ENCODE results near the gene SLC1A4. TPM values are rescaled to one million over a fixed set of nuclear protein-coding genes. Genes with fewer than 3 reads are reported as not detected.

SLC1A4 gene
- total and polyA plus RNA-seq, 4 donors, result 3.4 to 23.4 (median 9.6) TPM

DNA sequence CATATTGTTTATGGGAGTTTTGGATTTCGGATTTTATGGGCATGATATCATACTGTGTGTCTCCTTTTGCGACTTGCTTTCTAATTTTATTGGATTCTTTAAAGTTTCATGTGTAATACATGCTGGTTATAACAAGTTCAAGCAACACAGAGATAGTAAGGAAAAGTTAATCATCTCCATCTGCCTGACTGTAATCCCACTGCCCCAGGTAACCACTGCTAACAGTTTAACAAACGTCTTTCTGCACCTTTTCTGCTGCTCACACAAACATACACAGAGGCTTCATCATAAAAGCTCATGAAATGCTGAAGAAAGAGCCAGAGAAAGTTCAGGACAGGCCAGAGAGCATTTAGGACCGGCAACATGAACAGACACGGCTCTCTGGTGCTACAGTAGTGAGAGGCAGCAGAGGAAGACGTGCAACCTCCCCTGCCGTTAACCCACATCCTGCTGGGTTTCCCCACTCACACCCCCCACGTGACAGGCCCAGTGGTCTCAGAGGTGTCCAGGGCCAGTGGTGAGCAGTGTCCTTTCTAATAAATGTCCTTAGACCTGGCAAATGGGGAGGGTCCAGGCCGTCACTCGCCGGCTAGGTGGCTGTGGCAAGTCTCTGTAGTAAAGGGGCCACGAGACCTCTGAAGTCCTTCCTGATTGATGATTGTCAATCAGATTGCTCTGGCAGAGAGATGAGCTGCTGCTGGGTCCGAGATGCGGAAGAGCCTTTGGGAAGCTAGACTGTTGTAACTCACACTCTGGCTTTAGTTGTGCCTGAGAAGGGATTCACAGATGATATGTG lies 43.0 kb upstream of the SLC1A4 start (continued):
- TF ChIP-seq, protein P1, sequence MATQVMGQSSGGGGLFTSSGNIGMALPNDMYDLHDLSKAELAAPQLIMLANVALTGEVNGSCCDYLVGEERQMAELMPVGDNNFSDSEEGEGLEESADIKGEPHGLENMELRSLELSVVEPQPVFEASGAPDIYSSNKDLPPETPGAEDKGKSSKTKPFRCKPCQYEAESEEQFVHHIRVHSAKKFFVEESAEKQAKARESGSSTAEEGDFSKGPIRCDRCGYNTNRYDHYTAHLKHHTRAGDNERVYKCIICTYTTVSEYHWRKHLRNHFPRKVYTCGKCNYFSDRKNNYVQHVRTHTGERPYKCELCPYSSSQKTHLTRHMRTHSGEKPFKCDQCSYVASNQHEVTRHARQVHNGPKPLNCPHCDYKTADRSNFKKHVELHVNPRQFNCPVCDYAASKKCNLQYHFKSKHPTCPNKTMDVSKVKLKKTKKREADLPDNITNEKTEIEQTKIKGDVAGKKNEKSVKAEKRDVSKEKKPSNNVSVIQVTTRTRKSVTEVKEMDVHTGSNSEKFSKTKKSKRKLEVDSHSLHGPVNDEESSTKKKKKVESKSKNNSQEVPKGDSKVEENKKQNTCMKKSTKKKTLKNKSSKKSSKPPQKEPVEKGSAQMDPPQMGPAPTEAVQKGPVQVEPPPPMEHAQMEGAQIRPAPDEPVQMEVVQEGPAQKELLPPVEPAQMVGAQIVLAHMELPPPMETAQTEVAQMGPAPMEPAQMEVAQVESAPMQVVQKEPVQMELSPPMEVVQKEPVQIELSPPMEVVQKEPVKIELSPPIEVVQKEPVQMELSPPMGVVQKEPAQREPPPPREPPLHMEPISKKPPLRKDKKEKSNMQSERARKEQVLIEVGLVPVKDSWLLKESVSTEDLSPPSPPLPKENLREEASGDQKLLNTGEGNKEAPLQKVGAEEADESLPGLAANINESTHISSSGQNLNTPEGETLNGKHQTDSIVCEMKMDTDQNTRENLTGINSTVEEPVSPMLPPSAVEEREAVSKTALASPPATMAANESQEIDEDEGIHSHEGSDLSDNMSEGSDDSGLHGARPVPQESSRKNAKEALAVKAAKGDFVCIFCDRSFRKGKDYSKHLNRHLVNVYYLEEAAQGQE (IDR thresholded peaks at IDR 0.05), result no peak
- TF ChIP-seq SP1 (IDR thresholded peaks at IDR 0.05) (no peak), EGR1 (IDR thresholded peaks at IDR 0.05; ENCODE audit: low read depth in 2 of 2) (no peak), JUND (IDR thresholded peaks at IDR 0.05) (no peak)
- TF ChIP-seq, protein P2, sequence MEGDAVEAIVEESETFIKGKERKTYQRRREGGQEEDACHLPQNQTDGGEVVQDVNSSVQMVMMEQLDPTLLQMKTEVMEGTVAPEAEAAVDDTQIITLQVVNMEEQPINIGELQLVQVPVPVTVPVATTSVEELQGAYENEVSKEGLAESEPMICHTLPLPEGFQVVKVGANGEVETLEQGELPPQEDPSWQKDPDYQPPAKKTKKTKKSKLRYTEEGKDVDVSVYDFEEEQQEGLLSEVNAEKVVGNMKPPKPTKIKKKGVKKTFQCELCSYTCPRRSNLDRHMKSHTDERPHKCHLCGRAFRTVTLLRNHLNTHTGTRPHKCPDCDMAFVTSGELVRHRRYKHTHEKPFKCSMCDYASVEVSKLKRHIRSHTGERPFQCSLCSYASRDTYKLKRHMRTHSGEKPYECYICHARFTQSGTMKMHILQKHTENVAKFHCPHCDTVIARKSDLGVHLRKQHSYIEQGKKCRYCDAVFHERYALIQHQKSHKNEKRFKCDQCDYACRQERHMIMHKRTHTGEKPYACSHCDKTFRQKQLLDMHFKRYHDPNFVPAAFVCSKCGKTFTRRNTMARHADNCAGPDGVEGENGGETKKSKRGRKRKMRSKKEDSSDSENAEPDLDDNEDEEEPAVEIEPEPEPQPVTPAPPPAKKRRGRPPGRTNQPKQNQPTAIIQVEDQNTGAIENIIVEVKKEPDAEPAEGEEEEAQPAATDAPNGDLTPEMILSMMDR (IDR thresholded peaks at IDR 0.05; ENCODE audit: low read depth, low read length, missing input control), result no peak

DNA sequence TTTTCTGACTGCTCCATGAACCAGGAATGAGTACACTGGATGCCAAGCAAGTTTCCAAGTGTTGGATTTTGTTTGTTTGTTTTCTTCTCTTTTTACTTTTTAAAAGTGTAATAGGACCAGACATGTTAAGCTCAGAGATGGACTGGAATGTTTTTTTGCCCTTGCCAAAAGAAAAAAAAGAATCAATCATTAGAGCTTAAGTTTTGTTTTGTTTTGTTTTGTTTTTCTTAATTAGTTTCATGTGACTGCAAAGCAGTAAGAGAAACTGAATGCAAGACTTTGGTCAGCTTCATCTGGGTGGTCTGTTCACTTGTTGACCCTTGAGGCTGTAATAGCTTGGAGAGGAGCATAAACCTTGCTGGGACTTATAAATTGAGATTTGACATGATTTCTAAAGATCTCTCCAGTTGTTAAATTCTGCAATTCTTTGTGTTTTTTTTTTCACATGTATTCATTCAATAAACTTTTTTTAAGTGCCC lies 42.4 kb upstream of the SLC1A4 start:
- Histone ChIP-seq H3K36me3 (ENCODE audit: control insufficient read depth in 4 of 4, insufficient read depth in 3 of 4, low read depth in 1 of 4, low read length in 3 of 4) (no peaks in the 10 kb centered on the region), H3K4me3 (ENCODE audit: low read depth in 1 of 3, low read length in 3 of 3) (no peak overlapping the region), H3K27me3 (ENCODE audit: control insufficient read depth in 4 of 4, insufficient read depth in 4 of 4, low read length in 3 of 4) (no peaks in the 10 kb centered on the region), H3K9ac (ENCODE audit: low read depth in 1 of 2, low read length in 2 of 2) (no peak overlapping the region), H3K4me1 (ENCODE audit: control insufficient read depth in 4 of 4, insufficient read depth in 4 of 4, low read length in 3 of 4) (peaks cover 6 to 15% (median 10%) of the 10 kb centered on the region in 4 donors), H3K9me3 (ENCODE audit: control insufficient read depth in 4 of 4, low read length in 3 of 4) (no peaks in the 10 kb centered on the region), H3K27ac (ENCODE audit: low read depth in 1 of 2, low read length in 2 of 2) (no peak overlapping the region)
- TF ChIP-seq HNF4G (IDR thresholded peaks at IDR 0.05), result no peak
- no peak for DNase-seq (ENCODE audit: low spot score)

DNA sequence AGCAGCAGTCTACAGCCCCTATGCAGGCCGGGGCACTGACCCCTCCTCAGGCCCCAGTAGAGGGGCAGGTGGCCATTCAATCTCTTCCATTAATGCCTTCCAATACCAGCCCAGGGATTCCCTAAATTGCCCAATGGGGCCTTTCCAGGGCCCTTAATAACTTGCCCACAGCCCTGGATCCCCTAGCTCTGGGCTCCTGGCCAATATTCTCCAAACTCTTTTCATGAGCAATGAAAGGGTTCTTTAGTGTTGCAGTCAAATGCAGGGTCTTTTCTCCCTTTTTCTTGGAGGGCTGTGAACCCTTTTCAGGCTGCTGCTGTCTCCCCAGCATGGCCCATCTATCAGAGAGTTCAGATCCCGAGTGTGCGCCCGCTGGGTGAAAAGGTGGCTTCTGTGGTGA lies 41.3 kb upstream of the SLC1A4 start:
- Histone ChIP-seq H3K27ac (ENCODE audit: low read depth in 1 of 2, low read length in 2 of 2) (no peak overlapping the region), H3K9ac (ENCODE audit: low read depth in 1 of 2, low read length in 2 of 2) (no peak overlapping the region), H3K4me3 (ENCODE audit: low read depth in 1 of 3, low read length in 3 of 3) (no peak overlapping the region), H3K4me1 (ENCODE audit: control insufficient read depth in 4 of 4, insufficient read depth in 4 of 4, low read length in 3 of 4) (peaks cover 6 to 15% (median 10%) of the 10 kb centered on the region in 4 donors), H3K27me3 (ENCODE audit: control insufficient read depth in 4 of 4, insufficient read depth in 4 of 4, low read length in 3 of 4) (no peaks in the 10 kb centered on the region), H3K36me3 (ENCODE audit: control insufficient read depth in 4 of 4, insufficient read depth in 3 of 4, low read depth in 1 of 4, low read length in 3 of 4) (no peaks in the 10 kb centered on the region), H3K9me3 (ENCODE audit: control insufficient read depth in 4 of 4, low read length in 3 of 4) (no peaks in the 10 kb centered on the region)
- no peak for DNase-seq (ENCODE audit: low spot score)
- WGBS, result 94% methylated on average over 4 of the region's 4 CpGs
- TF ChIP-seq, protein P3, sequence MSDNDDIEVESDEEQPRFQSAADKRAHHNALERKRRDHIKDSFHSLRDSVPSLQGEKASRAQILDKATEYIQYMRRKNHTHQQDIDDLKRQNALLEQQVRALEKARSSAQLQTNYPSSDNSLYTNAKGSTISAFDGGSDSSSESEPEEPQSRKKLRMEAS (IDR thresholded peaks at IDR 0.05), result no peak
- TF ChIP-seq HNF4G (IDR thresholded peaks at IDR 0.05) (no peak), RAD21 (IDR thresholded peaks at IDR 0.05) (no peak), EGR1 (IDR thresholded peaks at IDR 0.05; ENCODE audit: low read depth in 2 of 2) (no peak), GABPA (IDR thresholded peaks at IDR 0.05 in 1 of 2, conservative IDR thresholded peaks at IDR 0.05 in 1 of 2) (no peak), TAF1 (conservative IDR thresholded peaks at IDR 0.05) (no peak), NR2F2 (IDR thresholded peaks at IDR 0.05) (no peak), FOXA1 (IDR thresholded peaks at IDR 0.05) (no peak), SP1 (IDR thresholded peaks at IDR 0.05) (no peak), YY1 (IDR thresholded peaks at IDR 0.05) (no peak), HNF4A (conservative IDR thresholded peaks at IDR 0.05) (no peak)
- TF ChIP-seq, protein P1 (IDR thresholded peaks at IDR 0.05), result no peak
- TF ChIP-seq, protein P2 (IDR thresholded peaks at IDR 0.05; ENCODE audit: low read depth, low read length, missing input control), result no peak
- TF ChIP-seq, protein P4, sequence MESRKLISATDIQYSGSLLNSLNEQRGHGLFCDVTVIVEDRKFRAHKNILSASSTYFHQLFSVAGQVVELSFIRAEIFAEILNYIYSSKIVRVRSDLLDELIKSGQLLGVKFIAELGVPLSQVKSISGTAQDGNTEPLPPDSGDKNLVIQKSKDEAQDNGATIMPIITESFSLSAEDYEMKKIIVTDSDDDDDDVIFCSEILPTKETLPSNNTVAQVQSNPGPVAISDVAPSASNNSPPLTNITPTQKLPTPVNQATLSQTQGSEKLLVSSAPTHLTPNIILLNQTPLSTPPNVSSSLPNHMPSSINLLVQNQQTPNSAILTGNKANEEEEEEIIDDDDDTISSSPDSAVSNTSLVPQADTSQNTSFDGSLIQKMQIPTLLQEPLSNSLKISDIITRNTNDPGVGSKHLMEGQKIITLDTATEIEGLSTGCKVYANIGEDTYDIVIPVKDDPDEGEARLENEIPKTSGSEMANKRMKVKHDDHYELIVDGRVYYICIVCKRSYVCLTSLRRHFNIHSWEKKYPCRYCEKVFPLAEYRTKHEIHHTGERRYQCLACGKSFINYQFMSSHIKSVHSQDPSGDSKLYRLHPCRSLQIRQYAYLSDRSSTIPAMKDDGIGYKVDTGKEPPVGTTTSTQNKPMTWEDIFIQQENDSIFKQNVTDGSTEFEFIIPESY (IDR thresholded peaks at IDR 0.05), result no peak

All from liver (tissue), 9 donors.